ENCODE results near the gene CYP19A1.
"Not testable (repeated sequence)": the region's sequence is repeated elsewhere in the genome, so short reads cannot be mapped to it uniquely, and the experiment has no call there.

DNA sequence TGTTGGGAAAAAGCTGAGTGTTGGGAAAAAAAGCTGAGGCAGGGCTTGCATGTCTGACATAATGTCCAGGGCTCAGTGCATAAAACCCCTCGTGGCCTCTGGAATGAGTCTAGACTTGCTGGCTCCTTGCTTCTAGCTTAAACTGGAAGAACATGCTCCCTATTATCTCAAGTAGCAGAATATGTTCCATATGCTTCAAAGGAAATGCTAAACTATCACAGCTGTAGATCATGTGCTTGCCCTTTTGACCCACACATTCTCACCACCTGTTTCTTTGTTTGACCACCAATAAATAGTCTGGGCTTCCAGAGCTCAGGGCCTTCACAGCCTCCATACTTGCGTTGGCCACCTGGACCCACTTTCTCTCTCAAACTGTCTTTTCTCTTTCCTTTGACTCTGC is 56.2 kb downstream of the CYP19A1 start:
- not testable (repeated sequence) for TF ChIP-seq EZH2 (IDR thresholded peaks at IDR 0.05; ENCODE audit: borderline replicate concordance, insufficient read depth, low read depth, low read length, poor library complexity, severe bottlenecking)
- TF ChIP-seq, protein P1, sequence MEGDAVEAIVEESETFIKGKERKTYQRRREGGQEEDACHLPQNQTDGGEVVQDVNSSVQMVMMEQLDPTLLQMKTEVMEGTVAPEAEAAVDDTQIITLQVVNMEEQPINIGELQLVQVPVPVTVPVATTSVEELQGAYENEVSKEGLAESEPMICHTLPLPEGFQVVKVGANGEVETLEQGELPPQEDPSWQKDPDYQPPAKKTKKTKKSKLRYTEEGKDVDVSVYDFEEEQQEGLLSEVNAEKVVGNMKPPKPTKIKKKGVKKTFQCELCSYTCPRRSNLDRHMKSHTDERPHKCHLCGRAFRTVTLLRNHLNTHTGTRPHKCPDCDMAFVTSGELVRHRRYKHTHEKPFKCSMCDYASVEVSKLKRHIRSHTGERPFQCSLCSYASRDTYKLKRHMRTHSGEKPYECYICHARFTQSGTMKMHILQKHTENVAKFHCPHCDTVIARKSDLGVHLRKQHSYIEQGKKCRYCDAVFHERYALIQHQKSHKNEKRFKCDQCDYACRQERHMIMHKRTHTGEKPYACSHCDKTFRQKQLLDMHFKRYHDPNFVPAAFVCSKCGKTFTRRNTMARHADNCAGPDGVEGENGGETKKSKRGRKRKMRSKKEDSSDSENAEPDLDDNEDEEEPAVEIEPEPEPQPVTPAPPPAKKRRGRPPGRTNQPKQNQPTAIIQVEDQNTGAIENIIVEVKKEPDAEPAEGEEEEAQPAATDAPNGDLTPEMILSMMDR (IDR thresholded peaks at IDR 0.05), result not testable (repeated sequence)
